UCSD-AML1 (cell line): Measurements from ENCODE around the gene NFKB2.

Source experiments
- DNase-seq: peaks from one replicate; lab custom pipeline; 2025; ENCODE audit not compliant: unreplicated experiment; lab: John Stamatoyannopoulos, UW

The NFKB2 gene

DNA sequence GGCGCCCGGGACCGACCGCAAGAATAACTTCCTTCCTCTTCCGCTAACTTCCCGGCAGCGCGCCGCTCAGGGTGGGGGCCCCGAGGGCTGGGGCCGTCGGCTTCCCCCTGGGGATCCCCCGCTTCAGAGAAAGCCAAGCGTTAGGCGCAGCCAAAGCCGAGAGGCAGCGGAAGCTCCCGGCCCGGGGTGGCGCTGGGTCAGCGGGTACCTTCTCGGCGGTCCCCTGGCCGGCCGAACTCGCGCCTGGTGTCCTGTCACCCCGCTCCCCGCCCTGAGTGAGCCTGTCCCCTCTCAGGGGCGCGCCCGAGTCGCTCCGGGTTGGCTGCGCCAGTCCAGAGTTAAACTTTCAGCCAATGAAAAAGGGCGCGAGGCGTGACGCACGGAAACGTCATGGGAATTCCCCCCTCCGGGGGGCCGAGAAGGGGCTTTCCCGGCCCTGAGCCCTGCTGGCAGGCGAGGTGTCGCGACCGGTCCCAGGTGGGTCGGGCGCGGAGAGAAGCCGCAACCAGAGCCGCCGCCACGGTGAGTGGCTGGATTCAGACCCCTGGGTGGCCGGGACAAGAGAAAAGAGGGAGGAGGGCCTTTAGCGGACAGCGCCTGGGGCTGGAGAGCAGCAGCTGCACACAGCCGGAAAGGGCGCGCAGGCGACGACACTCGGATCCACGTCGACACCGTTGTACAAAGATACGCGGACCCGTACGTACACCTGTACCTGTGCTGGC lies 1.3 kb upstream of the NFKB2 start:
- DNase-seq = peak; percentile 95

DNA sequence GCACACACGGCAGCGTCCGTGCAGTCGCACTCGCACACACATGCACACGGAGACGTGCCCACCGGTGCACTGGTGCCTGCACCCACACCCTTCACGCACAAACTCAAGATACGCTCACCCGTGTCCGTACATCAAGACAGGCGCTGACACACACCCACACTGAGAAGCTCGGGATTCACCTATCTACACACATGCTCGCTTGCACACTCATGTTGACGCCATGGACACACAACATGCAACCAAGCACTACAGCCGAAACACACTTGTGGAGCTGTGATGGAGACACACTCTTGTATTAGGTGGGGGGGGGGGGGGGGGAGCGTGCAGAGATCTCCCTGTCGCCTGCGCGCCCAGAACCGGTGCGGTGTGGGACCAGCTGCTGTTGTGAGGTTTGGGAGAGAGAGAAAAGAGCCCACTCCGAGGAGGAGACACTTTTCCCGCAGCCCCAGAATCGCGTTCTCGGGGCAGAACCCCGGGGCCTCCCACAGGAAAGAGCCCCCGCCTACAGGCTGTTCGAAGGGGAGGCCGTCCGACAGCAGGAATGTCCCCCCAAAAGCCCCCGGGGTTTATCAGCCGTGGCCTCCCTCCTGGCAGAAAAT lies 605 bp upstream of the NFKB2 start:
- DNase-seq = no peak

DNA sequence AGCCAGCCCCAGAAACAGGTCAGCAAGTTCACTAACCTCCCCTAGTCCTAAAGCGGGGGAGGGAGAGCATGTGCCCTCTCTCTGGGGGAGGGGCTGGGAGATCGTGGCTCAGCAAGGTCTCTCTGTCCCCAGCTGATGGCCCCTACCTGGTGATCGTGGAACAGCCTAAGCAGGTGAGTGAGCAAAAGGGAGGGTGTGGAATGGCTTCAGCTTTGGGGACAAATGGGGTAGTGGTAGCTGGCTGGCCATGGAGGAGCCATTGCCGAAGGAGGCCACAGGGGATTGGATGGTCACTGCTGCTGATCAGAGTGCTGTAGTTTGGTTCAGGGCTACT lies 779 bp downstream of the NFKB2 start:
- DNase-seq = no peak

GRCh38 chr10:102396730-102397151 lies 1.2 kb downstream of the NFKB2 start:
- DNase-seq = no peak

GRCh38 chr10:102397222-102398171 lies 2.0 kb downstream of the NFKB2 start:
- DNase-seq = no peak

- no peak for DNase-seq
These were observed 2.9 kb downstream of the NFKB2 start for GRCh38 chr10:102398172-102399020.

DNA sequence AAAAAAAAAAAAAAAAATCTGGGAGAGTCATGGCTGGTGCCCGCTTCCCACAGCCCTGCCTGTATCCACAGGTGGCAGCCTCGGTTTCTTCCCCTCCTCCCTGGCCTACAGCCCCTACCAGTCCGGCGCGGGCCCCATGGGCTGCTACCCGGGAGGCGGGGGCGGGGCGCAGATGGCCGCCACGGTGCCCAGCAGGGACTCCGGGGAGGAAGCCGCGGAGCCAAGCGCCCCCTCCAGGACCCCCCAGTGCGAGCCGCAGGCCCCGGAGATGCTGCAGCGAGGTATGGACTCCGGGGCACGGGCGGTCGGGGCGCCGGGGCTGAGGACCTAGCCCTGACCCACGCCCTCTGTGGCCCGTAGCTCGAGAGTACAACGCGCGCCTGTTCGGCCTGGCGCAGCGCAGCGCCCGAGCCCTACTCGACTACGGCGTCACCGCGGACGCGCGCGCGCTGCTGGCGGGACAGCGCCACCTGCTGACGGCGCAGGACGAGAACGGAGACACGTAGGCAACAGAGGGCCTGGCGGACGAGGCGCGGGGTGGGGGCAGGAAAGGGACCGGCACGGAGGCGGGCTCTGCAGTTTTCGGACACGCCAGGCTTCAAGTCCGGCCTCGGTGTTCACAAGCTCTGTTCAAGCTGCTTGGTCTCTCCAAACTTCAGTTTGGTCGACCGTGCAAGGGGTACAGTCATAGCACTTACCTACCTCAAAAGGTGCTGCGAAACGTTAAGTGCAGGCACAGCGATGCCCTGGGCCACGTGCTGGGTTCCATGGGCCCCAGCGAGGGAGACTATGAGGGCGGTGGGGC lies 3.9 kb downstream of the NFKB2 start:
- peak; percentile 88 for DNase-seq

DNA sequence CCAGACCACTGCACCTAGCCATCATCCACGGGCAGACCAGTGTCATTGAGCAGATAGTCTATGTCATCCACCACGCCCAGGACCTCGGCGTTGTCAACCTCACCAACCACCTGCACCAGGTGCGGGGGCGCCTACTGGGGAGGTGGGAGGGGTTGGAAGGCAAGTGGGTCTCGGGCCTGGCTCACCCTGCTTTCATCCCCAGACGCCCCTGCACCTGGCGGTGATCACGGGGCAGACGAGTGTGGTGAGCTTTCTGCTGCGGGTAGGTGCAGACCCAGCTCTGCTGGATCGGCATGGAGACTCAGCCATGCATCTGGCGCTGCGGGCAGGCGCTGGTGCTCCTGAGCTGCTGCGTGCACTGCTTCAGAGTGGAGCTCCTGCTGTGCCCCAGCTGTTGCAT lies 4.6 kb downstream of the NFKB2 start:
- DNase-seq = no peak

DNA sequence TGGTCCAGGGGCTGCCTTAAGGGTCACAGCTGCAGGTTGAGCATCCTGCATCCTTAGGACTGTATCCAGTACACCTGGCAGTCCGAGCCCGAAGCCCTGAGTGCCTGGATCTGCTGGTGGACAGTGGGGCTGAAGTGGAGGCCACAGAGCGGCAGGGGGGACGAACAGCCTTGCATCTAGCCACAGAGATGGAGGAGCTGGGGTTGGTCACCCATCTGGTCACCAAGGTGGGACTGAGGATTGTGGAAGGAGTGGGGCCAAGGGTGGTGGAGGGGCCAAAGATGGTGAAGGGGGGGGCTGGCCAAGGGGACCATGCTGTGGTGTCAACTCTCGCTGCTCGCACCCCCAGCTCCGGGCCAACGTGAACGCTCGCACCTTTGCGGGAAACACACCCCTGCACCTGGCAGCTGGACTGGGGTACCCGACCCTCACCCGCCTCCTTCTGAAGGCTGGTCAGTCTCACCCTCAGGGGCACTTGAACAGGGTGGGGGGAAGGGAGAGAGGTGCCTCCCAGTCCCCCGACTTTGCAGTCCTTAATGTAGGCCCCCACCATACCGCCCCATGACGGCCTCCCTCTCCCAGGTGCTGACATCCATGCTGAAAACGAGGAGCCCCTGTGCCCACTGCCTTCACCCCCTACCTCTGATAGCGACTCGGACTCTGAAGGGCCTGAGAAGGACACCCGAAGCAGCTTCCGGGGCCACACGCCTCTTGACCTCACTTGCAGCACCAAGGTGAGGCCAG lies 5.3 kb downstream of the NFKB2 start:
- no peak for DNase-seq

- DNase-seq = no peak
These were observed 5.8 kb downstream of the NFKB2 start for GRCh38 chr10:102401342-102401654.

GRCh38 chr10:102401735-102402511 lies 6.4 kb downstream of the NFKB2 start:
- DNase-seq = no peak

DNA sequence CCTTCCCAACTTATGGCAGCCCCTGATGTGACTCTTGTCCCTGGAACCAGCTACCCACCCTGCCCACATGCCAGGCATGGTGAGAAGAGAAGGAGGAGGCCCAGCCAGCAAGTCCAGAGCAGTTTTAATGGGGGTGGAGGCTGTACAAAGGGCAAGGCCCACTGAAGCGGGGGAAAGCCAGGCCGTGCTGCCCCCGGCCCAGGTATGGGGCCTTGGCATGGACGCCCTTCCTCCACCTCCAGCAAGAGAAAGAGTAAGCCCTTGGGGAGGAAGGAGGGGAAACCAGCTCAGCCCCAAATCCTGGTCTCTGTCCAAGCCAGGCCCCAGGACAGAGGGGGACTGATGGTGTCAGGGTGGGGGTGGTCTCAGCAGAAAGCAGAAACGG lies 7.0 kb downstream of the NFKB2 start:
- no peak for DNase-seq

GRCh38 chr10:102403115-102403514 lies 7.6 kb downstream of the NFKB2 start:
- no peak for DNase-seq

DNA sequence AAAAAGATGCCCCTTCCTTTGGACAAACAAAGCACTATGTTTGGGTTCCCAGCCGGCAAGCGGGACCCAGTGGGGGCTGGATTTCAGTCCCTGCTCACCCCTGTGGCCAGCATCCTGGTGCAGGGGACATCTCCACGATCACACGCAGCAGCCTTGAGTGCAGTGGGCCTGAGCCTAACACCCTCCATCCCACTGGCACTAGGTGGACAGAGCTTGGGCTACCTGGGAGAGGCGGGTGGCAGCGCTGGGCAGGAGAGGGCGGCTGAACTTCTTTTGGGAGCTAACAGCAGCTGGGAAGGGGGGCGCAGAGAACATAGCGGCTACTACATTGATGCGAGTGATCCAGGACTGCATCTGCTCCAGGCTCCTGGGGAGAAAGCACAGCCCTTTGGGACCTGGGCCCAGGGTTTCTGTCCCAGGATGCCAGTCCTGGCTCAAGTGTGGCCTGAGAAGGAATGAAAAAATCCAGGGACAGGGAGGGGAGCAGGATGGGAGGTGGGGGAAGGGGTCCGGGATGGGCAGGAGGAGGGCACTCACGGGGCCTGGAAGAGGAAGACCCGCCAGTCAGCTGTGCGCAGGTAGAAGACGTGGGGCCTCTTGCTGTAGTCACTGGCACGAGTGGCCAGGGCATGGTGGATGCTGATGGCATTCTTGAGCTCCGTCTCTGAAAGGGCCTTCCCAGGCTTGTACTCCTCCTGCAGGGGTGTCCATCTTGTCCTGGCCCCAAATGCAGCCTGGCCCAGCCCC lies 9.0 kb downstream of the NFKB2 start:
- no peak for DNase-seq

- no peak for DNase-seq
These were observed 9.6 kb downstream of the NFKB2 start for GRCh38 chr10:102405108-102405571.

DNA sequence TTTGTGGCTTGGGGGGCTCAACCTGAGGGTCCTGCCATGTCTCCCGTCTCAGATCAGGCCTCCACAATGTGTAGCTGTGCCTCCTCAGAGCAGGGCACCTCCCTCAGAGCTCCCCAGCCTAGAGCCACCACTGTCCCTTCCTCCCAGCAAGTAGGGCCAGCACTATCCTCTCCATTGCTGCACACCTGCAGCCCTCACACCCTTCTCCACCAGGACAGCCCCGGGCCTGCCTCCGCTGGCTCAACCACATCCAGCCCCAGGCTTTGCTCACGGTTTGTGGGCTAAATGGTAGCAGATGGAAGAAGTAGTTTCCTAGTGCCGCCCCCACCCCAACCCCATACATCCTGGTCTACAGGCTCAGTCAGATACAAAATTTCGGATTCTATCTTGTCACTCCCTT lies 10.1 kb downstream of the NFKB2 start:
- DNase-seq = no peak

DNA sequence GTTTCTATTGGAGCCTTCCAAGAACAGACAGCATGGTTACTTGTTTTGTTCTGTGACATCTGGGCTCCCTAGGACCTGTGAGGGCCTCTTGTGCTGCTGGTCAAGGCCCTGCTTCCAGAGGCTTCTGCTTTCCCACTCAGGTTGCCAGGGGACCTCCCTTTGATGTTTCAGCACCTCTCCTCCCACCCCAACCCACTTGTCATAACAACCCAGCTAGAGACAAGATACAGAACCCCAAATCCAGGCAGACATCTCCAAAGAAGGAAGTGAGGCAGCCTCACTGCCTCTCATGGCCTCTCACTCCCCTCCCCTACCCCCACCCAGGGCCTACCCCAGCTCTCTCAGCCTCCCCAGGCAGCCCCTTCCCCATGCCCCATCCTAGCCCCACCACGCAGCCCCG lies 11.3 kb downstream of the NFKB2 start:
- DNase-seq = no peak
